ENCODE data around the gene ENO2. TPM values are rescaled to one million over a fixed set of nuclear protein-coding genes. Genes with fewer than 3 reads are reported as not detected.

Gene ENO2
- total RNA-seq, 1 experiment from 2014 or later, result 30.2 TPM

Small RNAs within 50 kb of the gene (microRNA-seq; reads per million reads assigned to microRNA genes)
- gene MIR141 (ENCODE audit: unreplicated experiment) (14.5 reads per million, percentile 41 among the genes with 10 or more reads in this experiment), gene MIR200C (ENCODE audit: unreplicated experiment) (288 reads per million, percentile 73 among the genes with 10 or more reads in this experiment)

Other genes starting within 250 kb of the ENO2 start
- gene ZNF384, start 225.2 kb upstream of the ENO2 start, total RNA-seq (2014; rRNA removed), result 19.6 and 22.3 TPM in 2 replicates
- not detected in 2 replicates for gene PIANP, start 213.8 kb upstream of the ENO2 start, total RNA-seq (2014; rRNA removed)
- gene COPS7A, start 190.5 kb upstream of the ENO2 start, total RNA-seq (2014; rRNA removed), result 82.3 and 86.9 TPM in 2 replicates
- gene MLF2, start 161.4 kb upstream of the ENO2 start, total RNA-seq (2014; rRNA removed), result 222 and 248 TPM in 2 replicates
- 46.4 and 84.7 TPM in 2 replicates for gene PTMS, start 148.2 kb upstream of the ENO2 start, total RNA-seq (2014; rRNA removed)
- 0.40 and 0.58 TPM in 2 replicates for gene LAG3, start 142.1 kb upstream of the ENO2 start, total RNA-seq (2014; rRNA removed)
- gene CD4, start 125.1 kb upstream of the ENO2 start, total RNA-seq (2014; rRNA removed), result 0.23 TPM in 1 of 2 replicates, not detected in the other
- not detected in 2 replicates for gene GPR162, start 92.8 kb upstream of the ENO2 start, total RNA-seq (2014; rRNA removed)
- gene P3H3, start 86.2 kb upstream of the ENO2 start, total RNA-seq (2014; rRNA removed), result 9.3 and 24.4 TPM in 2 replicates
- gene GNB3, start 73.7 kb upstream of the ENO2 start, total RNA-seq (2014; rRNA removed), result 1.8 TPM in 1 of 2 replicates, not detected in the other
- gene CDCA3, start 63.3 kb upstream of the ENO2 start, total RNA-seq (2014; rRNA removed), result 52.1 and 92.0 TPM in 2 replicates
- gene USP5, start 62.4 kb upstream of the ENO2 start, total RNA-seq (2014; rRNA removed), result 107 and 113 TPM in 2 replicates
- gene TPI1, start 47.0 kb upstream of the ENO2 start, total RNA-seq (2014; rRNA removed), result 1,259 and 1,708 TPM in 2 replicates
- gene SPSB2, start 41.3 kb upstream of the ENO2 start, total RNA-seq (2014; rRNA removed), result 8.4 and 9.2 TPM in 2 replicates
- 5.1 and 13.6 TPM in 2 replicates for gene LRRC23, start 9.8 kb upstream of the ENO2 start, total RNA-seq (2014; rRNA removed)
- gene ATN1, start 13.4 kb downstream of the ENO2 start, total RNA-seq (2014; rRNA removed), result 11.6 and 41.5 TPM in 2 replicates
- not detected in 2 replicates for gene RNU7-1, start 29.2 kb downstream of the ENO2 start, total RNA-seq (2014; rRNA removed)
- gene C12orf57, start 29.4 kb downstream of the ENO2 start, total RNA-seq (2014; rRNA removed), result 125 and 130 TPM in 2 replicates
- gene PTPN6, start 36.8 kb downstream of the ENO2 start, total RNA-seq (2014; rRNA removed), result 22.5 and 28.4 TPM in 2 replicates
- gene PHB2, start 56.1 kb downstream of the ENO2 start, total RNA-seq (2014; rRNA removed), result 353 and 376 TPM in 2 replicates
- gene EMG1, start 56.3 kb downstream of the ENO2 start, total RNA-seq (2014; rRNA removed), result 40.7 and 44.3 TPM in 2 replicates
- 16.3 and 21.5 TPM in 2 replicates for gene LPCAT3, start 103.9 kb downstream of the ENO2 start, total RNA-seq (2014; rRNA removed)
- gene C1S, start 146.1 kb downstream of the ENO2 start, total RNA-seq (2014; rRNA removed), result 2.1 and 2.9 TPM in 2 replicates
- 4.4 and 9.6 TPM in 2 replicates for gene C1R, start 177.9 kb downstream of the ENO2 start, total RNA-seq (2014; rRNA removed)
- gene C1RL, start 194.6 kb downstream of the ENO2 start, total RNA-seq (2014; rRNA removed), result 8.2 and 8.9 TPM in 2 replicates
- gene RBP5, start 214.3 kb downstream of the ENO2 start, total RNA-seq (2014; rRNA removed), result not detected in 2 replicates
- gene CLSTN3, start 215.8 kb downstream of the ENO2 start, total RNA-seq (2014; rRNA removed), result 10.9 and 14.2 TPM in 2 replicates